ENCODE results near the gene AP1B1. TPM values are rescaled to one million over a fixed set of nuclear protein-coding genes. Genes with fewer than 3 reads are reported as not detected.

The AP1B1 gene
- polyA plus RNA-seq, 3 donors from 2014 or later, result 11.8 to 32.4 (median 12.1) TPM

DNA sequence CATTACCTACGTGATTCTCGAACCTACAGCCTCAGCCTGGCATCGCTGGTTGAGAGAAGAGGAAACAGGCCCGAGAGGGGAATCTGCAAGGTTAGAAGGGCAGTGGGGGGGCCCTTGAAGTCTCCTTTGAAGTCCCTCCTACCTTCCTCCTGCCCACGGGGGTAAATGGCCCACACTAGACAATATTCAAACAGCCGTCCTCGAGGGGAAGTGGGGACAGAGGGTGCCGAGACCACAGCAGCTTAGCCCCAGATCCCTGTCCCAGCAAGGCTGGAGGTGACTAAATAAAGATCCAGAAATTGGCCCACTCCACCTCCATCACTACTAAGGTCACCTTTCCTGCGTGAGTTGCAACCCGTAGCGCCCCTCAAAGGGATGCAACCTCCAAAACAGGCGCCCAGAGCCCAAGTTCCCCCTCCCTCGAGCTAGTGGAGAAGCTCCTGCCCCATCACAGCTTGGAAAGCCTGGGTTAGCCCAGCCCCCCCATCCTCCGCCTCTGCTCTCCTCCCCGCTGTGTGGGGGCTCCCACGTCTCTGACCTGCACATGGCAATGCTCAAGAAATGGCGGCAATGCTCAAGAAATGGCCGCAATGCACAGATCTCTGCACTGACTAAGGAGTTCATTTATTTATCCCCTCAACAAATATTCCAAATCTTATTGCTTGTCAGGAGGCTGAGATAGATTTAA, 72.1 kb downstream of the AP1B1 start:
- Mint-ChIP-seq H3K4me1 (peaks cover 11 to 12% of the 10 kb centered on the region in 2 donors), H3K9me3 (peaks cover 0 to 1% (median 0%) of the 10 kb centered on the region in 6 donors), H3K4me3 (peak overlapping the region in 1 of 5 donors; percentile 25), H3K27me3 (ENCODE audit: low read depth in 3 of 3) (peaks cover 11 to 18% (median 12%) of the 10 kb centered on the region in 3 donors), H3K27ac (no peak overlapping the region), H3K36me3 (no peaks in the 10 kb centered on the region)
- no peak for DNase-seq

DNA sequence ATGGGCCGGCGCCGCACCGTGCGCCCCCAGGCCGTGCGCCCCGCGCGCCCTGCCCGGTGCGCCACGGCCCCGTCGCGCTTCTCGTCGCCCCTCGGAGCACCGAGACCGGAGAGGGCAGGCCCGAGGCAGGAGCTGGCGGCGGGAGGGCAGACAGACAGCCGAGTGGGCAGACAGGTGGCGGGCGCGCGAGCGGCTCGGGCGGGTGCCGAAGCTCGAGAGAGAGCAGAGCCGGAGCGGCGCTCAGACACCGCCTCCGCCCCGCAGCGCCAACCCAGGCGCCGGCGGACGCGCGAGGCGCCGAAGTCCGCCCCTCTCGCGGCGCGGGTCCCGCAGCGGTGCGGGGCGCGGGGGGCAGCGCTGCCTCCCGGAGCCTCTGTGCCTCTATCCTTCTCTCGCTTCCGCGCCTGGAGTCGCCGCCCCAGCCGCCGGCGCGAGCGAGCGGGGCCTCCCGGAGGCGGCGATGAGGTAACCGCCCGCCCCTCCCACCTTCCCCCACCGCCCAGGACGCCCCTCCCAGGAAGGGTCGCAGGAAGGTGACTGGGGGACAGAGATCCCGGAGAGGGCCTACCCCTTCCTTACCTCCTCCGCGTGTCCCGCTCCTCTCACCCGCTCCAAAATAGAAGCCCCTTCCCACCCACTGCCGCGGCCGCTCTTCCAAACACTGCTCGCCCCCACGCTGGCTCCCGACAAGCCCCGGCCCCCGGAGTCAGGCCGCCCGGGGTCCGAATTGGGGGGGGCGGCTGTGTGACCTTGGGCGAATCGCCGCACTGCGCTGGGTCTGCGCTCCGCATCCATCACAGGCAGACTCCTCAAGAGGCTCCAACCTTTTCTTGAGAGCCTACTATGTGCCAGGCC, 72.9 kb downstream of the AP1B1 start, which contains the start of gene RASL10A:
TSS of gene RASL10A (minus strand) at position 412 of the 855 bp plus-strand sequence. CDS start 451 bp downstream, outside the sequence.
- H3K9me3 Mint-ChIP-seq, result no peaks in the 10 kb centered on the region
- H3K4me1 Mint-ChIP-seq, result peaks cover 11 to 12% of the 10 kb centered on the region in 2 donors
- no peak for DNase-seq
- no peak within 1 kb of the TSS for H3K27ac Mint-ChIP-seq
- peaks cover 12 to 21% (median 13%) of the 10 kb centered on the region in 3 donors for H3K27me3 Mint-ChIP-seq (ENCODE audit: low read depth in 3 of 3)
- peak within 1 kb of the TSS in 2 of 5 donors; percentile 33 to 40 for H3K4me3 Mint-ChIP-seq
- no peaks in the 10 kb centered on the region for H3K36me3 Mint-ChIP-seq

DNA sequence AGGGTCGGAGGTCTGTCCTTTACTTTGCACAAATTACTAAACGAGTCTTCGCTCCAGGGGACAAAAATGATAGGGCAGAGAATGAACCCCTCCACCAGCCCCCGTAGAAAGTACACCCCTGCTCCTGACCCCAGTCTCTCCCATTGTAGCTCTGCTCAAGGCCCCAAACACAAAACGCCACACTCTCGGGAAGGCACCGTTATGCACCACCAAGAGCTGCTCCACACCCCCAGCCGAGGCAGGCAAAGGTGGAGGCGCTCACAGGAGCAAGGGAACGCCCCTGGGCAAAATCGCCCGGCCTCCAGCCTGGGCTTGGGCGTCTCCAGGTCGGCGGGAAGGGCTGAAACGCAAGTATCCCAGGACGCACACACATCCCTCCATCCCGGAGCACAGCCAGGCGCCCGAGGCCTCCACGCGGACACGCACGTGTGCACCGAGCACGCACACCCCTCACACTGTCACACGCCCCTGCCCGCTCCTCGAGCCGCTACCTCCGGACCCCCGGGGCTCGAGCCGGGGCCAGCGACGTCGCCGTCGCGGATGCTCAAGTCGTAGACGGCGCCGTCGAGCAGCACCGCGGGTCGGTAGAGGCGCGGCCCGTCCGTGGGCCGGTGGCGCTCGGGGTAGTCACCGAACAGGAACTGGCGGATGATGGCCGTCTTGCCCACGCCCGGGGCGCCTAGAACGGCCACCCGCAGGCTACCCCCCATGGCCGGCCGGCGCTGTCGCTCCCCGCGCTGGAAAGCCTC, 73.7 kb downstream of the AP1B1 start:
- H3K4me1 Mint-ChIP-seq, result peaks cover 11 to 12% of the 10 kb centered on the region in 2 donors
- no peaks in the 10 kb centered on the region for H3K36me3 Mint-ChIP-seq
- no peaks in the 10 kb centered on the region for H3K9me3 Mint-ChIP-seq
- DNase-seq, result no peak
- H3K27ac Mint-ChIP-seq, result no peak overlapping the region
- H3K27me3 Mint-ChIP-seq (ENCODE audit: low read depth in 3 of 3), result peaks cover 12 to 21% (median 13%) of the 10 kb centered on the region in 3 donors
- peak overlapping the region in 2 of 5 donors; percentile 33 to 40 for H3K4me3 Mint-ChIP-seq

DNA sequence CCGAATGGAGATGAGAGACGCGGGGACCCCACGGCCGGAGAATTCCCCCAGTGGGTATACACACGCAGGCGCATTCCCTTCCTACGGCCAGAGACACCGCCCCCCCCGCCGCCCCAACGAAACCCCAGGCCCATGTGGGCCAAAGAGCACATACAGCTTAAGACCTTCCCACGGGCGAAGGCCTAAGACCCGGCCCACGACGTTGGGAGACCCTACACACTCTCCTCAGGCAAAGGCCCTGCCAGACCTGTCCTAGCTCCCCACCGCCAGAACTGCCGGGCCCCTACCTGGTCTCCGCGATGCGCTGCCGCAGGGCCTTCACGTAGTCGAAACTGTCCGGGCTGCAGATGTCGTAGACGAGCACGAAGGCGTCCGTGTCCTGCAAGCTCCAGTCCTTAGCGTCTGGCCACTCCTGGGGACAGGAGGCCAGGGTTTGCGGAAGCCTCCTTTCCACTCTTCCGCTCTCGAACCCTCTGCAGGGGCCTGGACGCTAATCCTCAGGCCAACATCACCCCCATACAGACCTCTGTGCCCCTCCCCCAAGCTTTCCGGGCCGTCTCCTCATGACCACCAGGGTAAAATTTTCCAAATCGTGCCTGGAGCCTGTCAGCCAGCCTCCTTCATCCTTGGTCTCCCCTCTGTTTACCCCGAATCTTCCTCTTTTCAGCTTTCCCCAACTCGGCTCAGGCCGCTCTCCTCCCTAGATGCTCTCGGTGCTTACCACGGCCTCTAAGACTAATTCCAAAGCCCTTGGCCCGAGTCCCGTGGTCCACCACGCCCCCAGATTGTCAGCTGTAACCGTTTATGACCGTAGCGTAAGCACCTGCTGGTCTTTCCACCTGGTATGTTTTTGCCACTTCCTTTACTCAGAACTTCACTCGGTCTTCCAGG, 74.5 kb downstream of the AP1B1 start:
- peaks cover 12 to 21% (median 13%) of the 10 kb centered on the region in 3 donors for H3K27me3 Mint-ChIP-seq (ENCODE audit: low read depth in 3 of 3)
- DNase-seq, result no peak

DNA sequence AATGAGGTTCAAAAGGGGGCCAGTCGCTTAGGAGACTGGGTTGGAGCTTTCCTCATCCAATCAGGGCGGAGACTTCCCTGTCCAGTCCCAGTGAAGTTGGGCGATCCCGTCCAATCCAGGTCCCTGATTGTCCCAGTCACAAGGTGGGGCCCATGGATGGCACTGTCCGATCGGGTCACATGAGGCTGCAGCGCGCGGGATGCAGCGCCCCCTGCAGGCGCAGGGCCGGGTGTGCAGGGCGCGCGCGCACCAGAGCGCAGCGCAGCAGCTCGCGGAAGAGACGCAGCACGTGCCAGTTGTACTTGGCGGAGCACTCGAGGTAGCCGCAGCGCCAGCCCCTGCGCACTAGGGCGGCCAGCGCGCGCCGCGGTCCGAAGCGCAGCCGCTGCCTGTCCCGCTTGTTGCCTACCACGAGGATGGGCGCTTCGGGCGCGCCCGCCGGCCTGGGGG, 75.2 kb downstream of the AP1B1 start:
- Mint-ChIP-seq H3K9me3 (no peaks in the 10 kb centered on the region), H3K27ac (no peak overlapping the region), H3K4me1 (peaks cover 11 to 12% of the 10 kb centered on the region in 2 donors), H3K4me3 (no peak overlapping the region), H3K27me3 (ENCODE audit: low read depth in 3 of 3) (peaks cover 12 to 21% (median 13%) of the 10 kb centered on the region in 3 donors), H3K36me3 (no peaks in the 10 kb centered on the region)
- DNase-seq, result no peak

More for the DNA sequence above, 74.5 kb downstream of the AP1B1 start:
- H3K4me1 Mint-ChIP-seq, result peaks cover 11 to 12% of the 10 kb centered on the region in 2 donors
- H3K27ac Mint-ChIP-seq, result no peak overlapping the region
- H3K9me3 Mint-ChIP-seq, result no peaks in the 10 kb centered on the region
- H3K4me3 Mint-ChIP-seq, result peak overlapping the region in 1 of 5 donors; percentile 17
- no peaks in the 10 kb centered on the region for H3K36me3 Mint-ChIP-seq

DNA sequence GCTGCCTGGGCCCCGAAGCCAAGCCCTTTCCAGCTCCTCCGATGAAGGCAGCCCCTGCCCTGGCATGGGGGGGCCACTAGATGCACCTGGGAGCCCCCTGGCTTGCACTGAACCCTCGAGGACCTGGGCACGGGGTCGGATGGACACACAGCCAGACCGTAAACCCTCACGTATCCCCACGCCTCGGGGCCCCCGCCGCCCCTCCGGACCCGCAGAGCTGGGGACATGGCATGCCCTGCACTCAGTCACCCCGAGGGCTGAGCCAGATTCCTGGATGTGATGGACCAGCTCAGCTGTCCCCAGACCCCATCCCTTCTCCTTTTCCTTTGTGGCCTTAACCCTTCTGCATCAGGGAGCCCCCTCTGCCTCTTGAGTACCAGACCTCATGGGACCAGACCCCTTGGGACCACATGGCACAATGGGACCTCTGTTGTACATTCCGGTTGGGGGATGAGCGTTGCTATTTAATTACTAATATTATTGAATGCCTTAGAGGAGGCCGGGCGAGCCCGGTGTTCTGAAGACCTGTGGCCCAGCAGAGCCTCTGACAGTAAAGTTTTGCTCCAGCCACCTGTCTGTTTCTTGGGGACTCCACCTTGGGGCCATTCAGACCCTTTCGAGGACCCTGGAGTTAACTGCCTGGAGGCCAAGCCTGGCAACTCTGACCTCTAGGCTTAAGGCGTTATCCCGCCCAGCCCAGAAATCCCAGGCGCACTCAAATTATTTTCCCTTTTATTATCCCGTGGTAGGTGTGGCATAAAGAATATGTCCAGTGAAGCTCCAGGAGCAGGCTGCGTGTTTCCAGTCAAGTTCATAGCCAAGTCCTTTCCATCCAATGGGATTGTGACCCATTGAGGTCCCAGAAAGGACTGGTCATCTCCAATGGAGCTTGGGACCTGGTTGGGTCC, 75.9 kb downstream of the AP1B1 start:
- Mint-ChIP-seq H3K27ac (no peak overlapping the region), H3K4me1 (peaks cover 11 to 14% of the 10 kb centered on the region in 2 donors), H3K27me3 (ENCODE audit: low read depth in 3 of 3) (peaks cover 13 to 19% (median 15%) of the 10 kb centered on the region in 3 donors), H3K36me3 (no peaks in the 10 kb centered on the region), H3K4me3 (no peak overlapping the region), H3K9me3 (no peaks in the 10 kb centered on the region)
- DNase-seq, result no peak

DNA sequence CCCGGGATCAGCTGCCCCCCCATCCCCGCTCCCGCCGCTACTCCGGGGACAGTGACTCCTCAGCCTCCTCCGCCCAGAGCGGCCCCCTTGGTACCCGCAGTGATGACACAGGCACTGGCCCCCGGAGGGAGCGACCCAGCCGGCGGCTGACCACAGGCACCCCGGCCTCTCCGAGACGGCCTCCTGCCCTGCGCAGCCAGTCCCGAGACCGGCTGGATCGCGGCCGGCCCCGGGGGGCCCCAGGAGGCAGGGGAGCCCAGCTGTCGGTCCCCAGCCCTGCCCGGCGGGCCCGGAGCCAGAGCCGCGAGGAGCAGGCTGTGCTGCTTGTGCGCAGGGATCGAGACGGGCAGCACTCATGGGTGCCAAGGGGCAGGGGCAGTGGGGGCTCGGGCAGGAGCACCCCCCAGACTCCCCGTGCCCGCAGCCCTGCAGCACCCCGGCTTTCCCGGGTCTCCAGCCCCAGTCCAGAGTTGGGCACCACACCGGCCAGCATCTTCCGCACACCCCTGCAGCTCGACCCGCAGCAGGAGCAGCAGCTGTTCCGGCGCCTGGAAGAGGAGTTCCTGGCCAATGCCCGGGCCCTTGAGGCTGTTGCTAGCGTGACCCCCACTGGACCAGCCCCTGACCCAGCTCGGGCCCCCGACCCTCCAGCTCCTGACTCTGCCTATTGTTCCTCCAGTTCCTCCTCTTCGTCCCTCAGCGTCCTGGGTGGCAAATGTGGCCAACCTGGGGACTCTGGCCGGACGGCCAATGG, 76.7 kb downstream of the AP1B1 start:
- H3K36me3 Mint-ChIP-seq, result no peaks in the 10 kb centered on the region
- no peak for DNase-seq
- peaks cover 13 to 17% of the 10 kb centered on the region in 2 donors for H3K4me1 Mint-ChIP-seq
- H3K27ac Mint-ChIP-seq, result no peak overlapping the region
- H3K27me3 Mint-ChIP-seq (ENCODE audit: low read depth in 3 of 3), result peaks cover 11 to 15% (median 14%) of the 10 kb centered on the region in 3 donors
- H3K9me3 Mint-ChIP-seq, result no peaks in the 10 kb centered on the region
- no peak overlapping the region for H3K4me3 Mint-ChIP-seq

DNA sequence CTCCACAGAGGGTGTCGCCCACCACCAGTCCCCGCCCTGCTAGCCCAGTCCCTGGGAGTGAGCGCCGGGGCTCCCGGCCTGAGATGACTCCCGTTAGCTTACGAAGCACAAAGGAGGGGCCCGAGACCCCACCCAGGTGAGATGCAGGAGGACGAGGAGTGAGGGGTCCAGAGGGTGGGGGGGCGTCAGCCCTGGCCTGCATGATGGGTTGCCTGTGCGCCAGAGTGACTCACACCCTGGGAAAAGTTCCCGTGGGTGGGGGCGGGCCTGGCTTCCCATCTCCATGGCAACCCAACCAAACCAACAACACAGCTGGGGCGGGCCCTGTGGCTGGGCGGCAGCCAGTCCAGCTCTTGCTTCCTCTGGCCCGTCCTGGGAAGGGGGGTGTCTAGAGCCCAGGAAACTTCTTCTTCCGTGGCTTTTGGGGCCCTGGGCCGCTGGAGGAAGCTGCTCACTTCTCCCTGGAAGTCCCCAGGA, 77.5 kb downstream of the AP1B1 start:
- H3K27ac Mint-ChIP-seq, result no peak overlapping the region
- H3K4me1 Mint-ChIP-seq, result peaks cover 16 to 24% of the 10 kb centered on the region in 2 donors
- H3K9me3 Mint-ChIP-seq, result no peaks in the 10 kb centered on the region
- no peaks in the 10 kb centered on the region for H3K36me3 Mint-ChIP-seq
- H3K4me3 Mint-ChIP-seq, result no peak overlapping the region
- peak; percentile 29 to 30 (median 29) for DNase-seq
- peaks cover 13 to 15% (median 15%) of the 10 kb centered on the region in 3 donors for H3K27me3 Mint-ChIP-seq (ENCODE audit: low read depth in 3 of 3)

DNA sequence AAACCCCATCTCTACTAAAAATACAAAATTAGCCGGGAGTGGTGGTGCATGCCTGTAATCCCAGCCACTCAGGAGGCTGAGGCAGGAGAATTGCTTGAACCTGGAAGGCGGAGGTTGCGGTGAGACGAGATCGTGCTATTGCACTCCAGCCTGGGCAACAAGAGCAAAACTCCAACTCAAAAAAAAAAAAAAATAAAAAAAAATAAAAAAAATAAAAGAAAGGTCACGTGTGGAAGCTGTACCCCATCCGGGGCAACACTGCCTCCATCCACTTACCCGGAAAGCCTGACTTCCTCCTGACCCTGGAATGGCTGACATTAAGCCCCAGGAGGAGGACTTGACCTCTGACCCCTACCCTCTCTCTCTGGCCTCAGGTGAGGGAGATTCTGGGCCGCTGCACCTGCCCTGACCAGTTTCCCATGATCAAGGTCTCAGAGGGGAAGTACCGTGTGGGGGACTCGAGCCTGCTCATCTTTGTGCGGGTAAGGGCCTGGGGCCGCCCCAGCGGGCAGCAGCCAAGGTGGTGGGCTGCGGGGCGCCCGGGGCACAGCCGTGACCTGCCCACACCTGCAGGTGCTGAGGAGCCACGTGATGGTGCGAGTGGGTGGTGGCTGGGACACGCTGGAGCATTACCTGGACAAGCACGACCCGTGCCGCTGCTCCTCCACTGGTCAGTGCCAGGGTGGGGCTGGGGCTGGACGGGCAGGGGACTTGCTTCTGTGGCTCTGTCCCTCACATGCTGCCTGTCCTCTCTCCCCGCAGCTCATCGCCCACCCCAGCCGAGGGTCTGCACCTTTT, 78.1 kb downstream of the AP1B1 start:
- Mint-ChIP-seq H3K4me3 (no peak overlapping the region), H3K27ac (no peak overlapping the region), H3K27me3 (ENCODE audit: low read depth in 3 of 3) (peaks cover 13 to 15% (median 15%) of the 10 kb centered on the region in 3 donors), H3K9me3 (no peaks in the 10 kb centered on the region), H3K36me3 (no peaks in the 10 kb centered on the region), H3K4me1 (peaks cover 18 to 26% of the 10 kb centered on the region in 2 donors)
- DNase-seq, result no peak

DNA sequence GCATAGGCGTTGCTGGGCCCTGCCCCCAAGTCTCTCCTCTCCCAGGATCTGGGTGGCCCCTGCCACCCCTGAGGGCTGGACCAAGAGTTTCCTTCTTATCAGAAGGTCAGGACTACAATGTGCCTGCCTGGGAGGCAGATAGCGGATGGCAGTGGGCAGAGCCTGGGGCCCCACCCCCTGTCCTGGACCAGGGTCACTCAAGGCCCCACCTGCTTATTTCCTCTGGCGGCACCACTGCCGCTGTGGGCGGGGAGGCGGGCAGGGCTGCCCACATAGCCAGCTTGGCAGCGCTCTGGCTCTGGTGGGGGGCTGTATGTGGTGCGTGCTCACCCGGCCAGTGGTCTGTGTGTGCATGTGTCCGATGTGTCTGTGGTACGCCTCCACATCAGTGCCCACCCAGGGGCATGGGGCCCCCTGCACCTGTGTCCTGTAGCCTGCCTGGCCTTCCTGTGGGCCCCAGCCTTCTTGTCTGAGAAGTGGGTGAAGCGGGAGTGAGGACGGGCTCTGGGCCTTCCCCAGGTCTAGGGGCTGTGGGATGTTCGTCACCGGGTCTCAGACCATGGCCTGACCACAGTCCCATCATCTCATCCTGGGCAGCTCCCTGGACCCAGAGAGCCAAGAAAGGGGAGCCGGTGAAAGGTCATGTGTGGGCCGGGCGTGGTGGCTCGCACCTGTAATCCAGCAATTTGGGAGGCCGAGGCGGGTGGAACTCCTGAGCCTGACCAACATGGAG, 78.9 kb downstream of the AP1B1 start:
- Mint-ChIP-seq H3K4me3 (no peak overlapping the region), H3K9me3 (no peaks in the 10 kb centered on the region), H3K27ac (no peak overlapping the region), H3K36me3 (no peaks in the 10 kb centered on the region), H3K4me1 (peaks cover 16 to 25% of the 10 kb centered on the region in 2 donors), H3K27me3 (ENCODE audit: low read depth in 3 of 3) (peaks cover 13 to 16% (median 15%) of the 10 kb centered on the region in 3 donors)
- DNase-seq, result no peak

Data from immature natural killer cell (primary cell).